Smooth muscle cell of the pulmonary artery (primary cell): ENCODE results near the gene GABRA5. TPM values are rescaled to one million over a fixed set of nuclear protein-coding genes. Genes with fewer than 3 reads are reported as not detected.

ENCODE experiments used
- total RNA-seq: library from RNA; depleted of rRNA; stranded (reverse); fragments of >200 nt; gene quantifications from 2 replicates; pipeline ENCODE4 v1.2.3, GENCODE V29; 2014

GABRA5 gene
- total RNA-seq: not detected in 2 replicates

GRCh38 chr15:26866298-26867199 is at the start of gene GABRA5:
Gene GABRA5 (plus strand): TSS chr15:26867062. CDS start chr15:26869249, 2,187 bp downstream.

GRCh38 chr15:26970712-26971210 is 103.9 kb downstream of the GABRA5 start, which contains the start of gene GABRG3:
Gene GABRG3 (plus strand): TSS chr15:26971181.

Other genes with a start within 250 kb of the GABRA5 start
- 0.66 and 1.3 TPM in 2 replicates for gene GABRB3, start 94.0 kb upstream of the GABRA5 start, total RNA-seq
- not detected in 2 replicates for gene GABRG3, start 104.1 kb downstream of the GABRA5 start, total RNA-seq